HepG2 (cell line): ENCODE measurements around the gene CHN2. TPM values are rescaled to one million over a fixed set of nuclear protein-coding genes. Genes with fewer than 3 reads are reported as not detected.
A peak's percentile ranks its signal among the peaks of the same experiment; 100 is the strongest.

Experiments
- ATAC-seq: fragments of 200-7000 bp; cut with Tn5 transposase; 3 replicates; pipeline ENCODE4 v1.9.1; 2020; ENCODE audit warnings: mild to moderate bottlenecking, moderate library complexity
- BruUV-seq: library from RNA; stranded (reverse); fragments of 400-500 nt; replicated peaks from 2 replicates; lab custom pipeline; 2021; lab: Mats Ljungman, UMichigan
- CTCF ChIA-PET: fragments of 300-600 bp; formaldehyde crosslinking; extraction: SDS; loops from one replicate; lab custom pipeline; 2021; ENCODE audit warnings: low total read pairs, inconsistent platforms, low intra/inter-chr PET ratio; lab: Yijun Ruan, JAX
- POLR2A ChIA-PET: fragments of 350-600 bp; sonication (Branson Sonifier 250); formaldehyde crosslinking; loops from one replicate; lab custom pipeline; 2020; ENCODE audit warnings: antibody characterized with exemption, inconsistent platforms; lab: Yijun Ruan, JAX
- DNase-seq: peaks from one replicate; pipeline ENCODE4 v3.0.0-alpha.2; 2015; ENCODE audit warnings: low spot score
- FAIRE-seq: peaks from 3 replicates; lab custom pipeline; 2011; peaks lifted over from hg19 to GRCh38; lab: Jason Lieb, UNC
- H2AFZ ChIP-seq: one replicate; pipeline ENCODE4 v1.6.1; 2011; ENCODE audit warnings: low read length, inconsistent platforms
- H3K27ac ChIP-seq: fragments of 300-600 bp; 3 replicates; pipeline ENCODE4 v1.8.0; 2011; ENCODE audit warnings: mixed run types, mild to moderate bottlenecking, mixed read lengths, low read length, inconsistent platforms; ENCODE audit not compliant: insufficient read depth; ENCODE audit errors: extremely low read length
- H3K27me3 ChIP-seq, 2 experiments: fragments of 200-600 bp in 1 of 2; 2 replicates in 1 of 2; 3 replicates in 1 of 2; pipeline versions ENCODE4 v1.6.0 to v1.8.0; 2011; ENCODE audit warnings: low read length in 2 of 2, mild to moderate bottlenecking in 2 of 2, moderate library complexity in 2 of 2, inconsistent platforms in 1 of 2; ENCODE audit not compliant: insufficient read depth in 2 of 2, control insufficient read depth in 1 of 2
- H3K36me3 ChIP-seq, 2 experiments: fragments of 200-600 bp in 1 of 2; replicated peaks in 1 of 2; 2 replicates in 1 of 2; 3 replicates in 1 of 2; pipeline versions ENCODE4 v1.5.1 to v1.8.0; 2011; ENCODE audit warnings: low read length in 2 of 2, inconsistent platforms in 1 of 2; ENCODE audit not compliant: insufficient read depth in 2 of 2, control insufficient read depth in 1 of 2
- H3K4me1 ChIP-seq: 2 replicates; pipeline ENCODE4 v1.5.1; 2012; ENCODE audit warnings: low read length, inconsistent platforms; ENCODE audit not compliant: insufficient read depth
- H3K4me2 ChIP-seq: 2 replicates; pipeline ENCODE4 v1.6.0; 2011; ENCODE audit warnings: low read depth, low read length, inconsistent platforms
- H3K4me3 ChIP-seq, 3 experiments: fragments of 200-600 bp in 1 of 3; sonication (generic), shearing (Covaris generic) in 1 of 3; replicated peaks in 1 of 3; 2 replicates each; pipeline ENCODE4 v1.5.1; 2011 to 2016; ENCODE audit warnings: low read length in 3 of 3, inconsistent platforms in 2 of 3, low read depth in 2 of 3, mild to moderate bottlenecking in 2 of 3, control low read depth in 1 of 3, mixed read lengths in 1 of 3; ENCODE audit not compliant: insufficient read depth in 1 of 3
- H3K79me2 ChIP-seq: one replicate; pipeline ENCODE4 v1.6.1; 2011; ENCODE audit warnings: low read length, inconsistent platforms; ENCODE audit not compliant: insufficient read depth
- H3K9ac ChIP-seq: 2 replicates; pipeline ENCODE4 v1.6.0; 2011; ENCODE audit warnings: mild to moderate bottlenecking, low read depth, low read length, inconsistent platforms; ENCODE audit not compliant: insufficient read depth
- H3K9me3 ChIP-seq: 2 replicates; pipeline ENCODE4 v1.5.1; 2012; ENCODE audit warnings: mild to moderate bottlenecking, low read length
- H4K20me1 ChIP-seq: 2 replicates; pipeline ENCODE4 v1.6.0; 2011; ENCODE audit warnings: inconsistent platforms, mild to moderate bottlenecking, low read length, moderate library complexity; ENCODE audit not compliant: insufficient read depth
- CBX1 ChIP-seq: IDR thresholded peaks from one replicate; pipeline ENCODE4 v1.6.1; 2016; ENCODE audit warnings: antibody characterized with exemption, low read depth
- CBX5 ChIP-seq: sonication (generic); formaldehyde crosslinking; IDR thresholded peaks from 2 replicates; pipeline ENCODE4 v1.4.0; 2020; ENCODE audit warnings: missing genetic modification reagents, borderline replicate concordance
- ETV5 ChIP-seq: IDR thresholded peaks from 2 replicates; pipeline ENCODE4 v1.6.1; 2018; ENCODE audit warnings: missing biosample characterization, missing genetic modification reagents, inconsistent platforms, borderline replicate concordance
- FOSL2 ChIP-seq: sonication (generic); formaldehyde crosslinking; IDR thresholded peaks from 2 replicates; pipeline ENCODE4 v1.4.0; 2020; ENCODE audit warnings: missing genetic modification reagents
- FOXC1 ChIP-seq: sonication (generic); formaldehyde crosslinking; IDR thresholded peaks from 2 replicates; pipeline ENCODE4 v1.8.0; 2022; ENCODE audit warnings: mild to moderate bottlenecking, missing genetic modification reagents, borderline replicate concordance
- FOXK1 ChIP-seq: sonication (generic); formaldehyde crosslinking; IDR thresholded peaks from 2 replicates; pipeline ENCODE4 v1.4.0; 2020; ENCODE audit warnings: low read depth, missing genetic modification reagents, borderline replicate concordance
- GATA4 ChIP-seq: sonication (generic); IDR thresholded peaks from 2 replicates; pipeline ENCODE4 v1.6.1; 2016; ENCODE audit warnings: antibody characterized with exemption, low read depth, borderline replicate concordance
- KAT8 ChIP-seq: IDR thresholded peaks from 2 replicates; pipeline ENCODE4 v1.6.1; 2016; ENCODE audit warnings: missing genetic modification reagents, missing compliant biosample characterization
- MBD4 ChIP-seq: IDR thresholded peaks from 2 replicates; pipeline ENCODE4 v1.6.1; 2012; ENCODE audit warnings: low read length, inconsistent platforms, borderline replicate concordance
- NFIC ChIP-seq: IDR thresholded peaks from 2 replicates; pipeline ENCODE4 v1.6.1; 2012; ENCODE audit warnings: mild to moderate bottlenecking, low read length, inconsistent platforms
- NKX3-1 ChIP-seq: sonication (generic); formaldehyde crosslinking; IDR thresholded peaks from 2 replicates; pipeline ENCODE4 v1.5.0; 2020; ENCODE audit warnings: missing genetic modification reagents
- NR2F6 ChIP-seq, 2 experiments: IDR thresholded peaks; 2 replicates each; pipeline ENCODE4 v1.6.1; 2016; ENCODE audit warnings: antibody characterized with exemption in 1 of 2, mild to moderate bottlenecking in 1 of 2
- RAD51 ChIP-seq: fragments of 450-650 bp; IDR thresholded peaks from 2 replicates; pipeline ENCODE4 v1.6.1; 2016; ENCODE audit warnings: borderline replicate concordance
- ZBTB38 ChIP-seq: sonication (generic); formaldehyde crosslinking; IDR thresholded peaks from 2 replicates; pipeline ENCODE4 v1.5.1; 2020; ENCODE audit warnings: mild to moderate bottlenecking, missing genetic modification reagents
- ZFY ChIP-seq: sonication (generic); formaldehyde crosslinking; IDR thresholded peaks from 2 replicates; pipeline ENCODE4 v1.4.0; 2020; ENCODE audit warnings: missing genetic modification reagents
- ZMYM4 ChIP-seq: sonication (generic); formaldehyde crosslinking; IDR thresholded peaks from 2 replicates; pipeline ENCODE4 v1.8.1; 2023; ENCODE audit warnings: mild to moderate bottlenecking, missing genetic modification reagents
- ZNF207 ChIP-seq: fragments of 450-650 bp; IDR thresholded peaks from 2 replicates; pipeline ENCODE4 v1.6.1; 2016; ENCODE audit warnings: antibody characterized with exemption, borderline replicate concordance
- ZNF281 ChIP-seq: sonication (generic); formaldehyde crosslinking; IDR thresholded peaks from 2 replicates; pipeline ENCODE4 v1.4.0; 2020; ENCODE audit warnings: missing genetic modification reagents, borderline replicate concordance
- ZNF788 ChIP-seq: sonication (generic); formaldehyde crosslinking; IDR thresholded peaks from 2 replicates; pipeline ENCODE4 v1.5.0; 2020; ENCODE audit warnings: mild to moderate bottlenecking, missing genetic modification reagents, borderline replicate concordance
- ZNF891 ChIP-seq: sonication (generic); formaldehyde crosslinking; IDR thresholded peaks from 2 replicates; pipeline ENCODE4 v1.5.0; 2020; ENCODE audit warnings: mild to moderate bottlenecking, missing genetic modification reagents
- ZSCAN12 ChIP-seq: sonication (generic); formaldehyde crosslinking; IDR thresholded peaks from 2 replicates; pipeline ENCODE4 v1.9.0; 2021; ENCODE audit warnings: mild to moderate bottlenecking, missing genetic modification reagents
- WGBS: methylation state at CpG from one replicate; pipeline ENCODE4 v1.1.6; 2017; ENCODE audit warnings: low lambda C conversion rate; 5-methylcytosine and 5-hydroxymethylcytosine counted together
- in situ Hi-C: cut with HindIII; loops from 2 replicates; pipeline ENCODE4 v1.10.0; 2017; ENCODE audit warnings: low pct_unique_long_range_greater_than_20kb; ENCODE audit not compliant: extremely low pct_ligation_motif_present
- intact Hi-C: fragments of 100-400 bp; cut with micrococcal nuclease; formaldehyde crosslinking; loops from one replicate; pipeline ENCODE4 v1.10.0; 2022; ENCODE audit not compliant: unreplicated experiment
- polyA plus RNA-seq, 8 experiments: library from polyadenylated mRNA; depleted of rRNA in 3 of 8; stranded (reverse) in 7 of 8; unstranded in 1 of 8; fragments of >200 nt; fragmentation: Illumina TruSeq in 4 of 8; extraction: Trizol in 4 of 8; gene quantifications; 2 replicates each; pipeline versions ENCODE4 v1.2.1 to v1.2.3, GENCODE V29; 2011 to 2016; ENCODE audit warnings: low read depth in 4 of 8, missing spikeins in 1 of 8, mixed read lengths in 1 of 8; ENCODE audit not compliant: insufficient read depth in 1 of 8
- total RNA-seq, 5 experiments: library from RNA; depleted of rRNA; stranded (reverse); fragments of >200 nt; fragmentation: Illumina TruSeq; extraction: Trizol; gene quantifications; 2 replicates each; pipeline ENCODE4 v1.2.3, GENCODE V29; 2016; ENCODE audit warnings: low read depth in 1 of 5

Gene CHN2
- total and polyA plus RNA-seq, 2 of the 13 experiments (the other 11 are each of a cell fraction or from before 2014, with no cell fraction given), result 23.5 to 30.5 TPM

- ChIA-PET POLR2A (interaction anchor here (0.8 to 1.4 kb wide), 5 partner anchors 20 to 59 kb away, joined by 3 to 9 read pairs (median 3); no protein-coding TSS in a partner anchor), CTCF (no interaction called here)
- Histone ChIP-seq H4K20me1 (no peaks in the 10 kb centered on the region), H3K4me1 (peaks cover 53% of the 10 kb centered on the region), H3K27me3 (no peaks in the 10 kb centered on the region), H3K9me3 (no peaks in the 10 kb centered on the region), H3K79me2 (peaks cover 44% of the 10 kb centered on the region), H3K27ac (peak overlapping the region; percentile 66), H3K4me3 (no peak overlapping the region), H3K4me2 (peak overlapping the region; percentile 44), H2AFZ (no peak overlapping the region), H3K9ac (peak overlapping the region; percentile 37), H3K36me3 (peaks cover 7 to 15% of the 10 kb centered on the region in 2 experiments; a peak in 4 of 5 replicates)
- ATAC-seq, result peak; percentile 95
- in situ Hi-C loops (no loop called here), intact Hi-C loops (loop anchor here (5.0 kb wide), 4 partner anchors 42 to 88 kb away; partner anchors contain the start of gene CHN2)
- peak; percentile 88 for DNase-seq
- peak; percentile 72 for FAIRE-seq
- no TSS peak for BruUV-seq
- 32% methylated on average over 8 of the region's 8 CpGs for WGBS
- TF ChIP-seq ZSCAN12 (CRISPR knock-in tag), result peak; percentile 61; the same call in 1 of the 2 replicates
- TF ChIP-seq FOSL2 (CRISPR knock-in tag), result peak; percentile 70
- no peak for TF ChIP-seq ZNF207
- TF ChIP-seq NKX3-1 (CRISPR knock-in tag), result peak; percentile 54; the same call in 1 of the 2 replicates
- TF ChIP-seq ZBTB38, result peak; percentile 69
- peak; percentile 45; the same call in 1 of the 2 replicates for TF ChIP-seq GATA4
- TF ChIP-seq NFIC, result peak; percentile 79
- TF ChIP-seq NR2F6 (IDR thresholded peaks at IDR 0.05), result peak; percentile 50; the same call in 1 of the 2 replicates
- peak; percentile 83 for TF ChIP-seq NR2F6 (CRISPR knock-in tag; IDR thresholded peaks at IDR 0.05)
- TF ChIP-seq ZNF891 (CRISPR knock-in tag), result peak; percentile 56; the same call in 1 of the 2 replicates
- peak; percentile 34; the same call in 1 of the 2 replicates for TF ChIP-seq CBX5 (CRISPR knock-in tag)
- 0 out of 2 replicates have a peak, but pooled peaks have one; percentile 66 for TF ChIP-seq MBD4
- peak; percentile 95 for TF ChIP-seq ETV5
- TF ChIP-seq ZFY (CRISPR knock-in tag), result peak; percentile 88
- peak; percentile 56; the same call in 1 of the 2 replicates for TF ChIP-seq FOXC1 (CRISPR knock-in tag)
- TF ChIP-seq RAD51, result no peak
- peak; percentile 94 for TF ChIP-seq ZMYM4
- TF ChIP-seq FOXK1, result peak; percentile 59; the same call in 1 of the 2 replicates
- TF ChIP-seq KAT8 (CRISPR knock-in tag), result peak; percentile 74
- TF ChIP-seq ZNF281, result no peak; the same call in 1 of the 2 replicates
- TF ChIP-seq CBX1, result peak; percentile 51
- peak; percentile 90; the same call in 1 of the 2 replicates for TF ChIP-seq ZNF788 (CRISPR knock-in tag)
Measured at GRCh38 chr7:29248713-29249382, 54.3 kb downstream of the CHN2 start.
